NCI-H524 (cell line): ENCODE results near the gene U2AF1.
"Not testable (repeated sequence)": the region's sequence is repeated elsewhere in the genome, so short reads cannot be mapped to it uniquely, and the experiment has no call there.

Experiments
- DNase-seq, 2 experiments: peaks; one replicate each; lab custom pipeline; 2025; lab: John Stamatoyannopoulos, UW

The U2AF1 gene

GRCh38 chr21:43076643-43077042 lies 30.7 kb downstream of the U2AF1 start:
- DNase-seq, result not testable (repeated sequence)

GRCh38 chr21:43076023-43076637 lies 31.2 kb downstream of the U2AF1 start:
- not testable (repeated sequence) for DNase-seq

GRCh38 chr21:43075170-43076022 lies 32.0 kb downstream of the U2AF1 start, which contains the start of gene CBS:
Gene CBS, minus strand, starts transcription at chr21:43075835. Its CDS starts 3,642 bp downstream, at chr21:43072193.
- DNase-seq, result not testable (repeated sequence)

- not testable (repeated sequence) for DNase-seq
Observed at GRCh38 chr21:43074401-43075169, 32.8 kb downstream of the U2AF1 start.

GRCh38 chr21:43072742-43073141 lies 34.6 kb downstream of the U2AF1 start:
- DNase-seq, result not testable (repeated sequence)

- DNase-seq, result not testable (repeated sequence)
Observed at GRCh38 chr21:43069682-43070081, 37.7 kb downstream of the U2AF1 start.

- DNase-seq, result not testable (repeated sequence)
Observed at GRCh38 chr21:43068065-43068464, 39.3 kb downstream of the U2AF1 start.

GRCh38 chr21:43066690-43067089 lies 40.7 kb downstream of the U2AF1 start:
- not testable (repeated sequence) for DNase-seq

GRCh38 chr21:43065991-43066390 lies 41.4 kb downstream of the U2AF1 start:
- not testable (repeated sequence) for DNase-seq

- not testable (repeated sequence) for DNase-seq
Observed at GRCh38 chr21:43064265-43064917, 43.0 kb downstream of the U2AF1 start.

GRCh38 chr21:43062955-43063664 lies 44.3 kb downstream of the U2AF1 start:
- DNase-seq, result not testable (repeated sequence)

GRCh38 chr21:43053112-43053511 lies 54.3 kb downstream of the U2AF1 start:
- not testable (repeated sequence) for DNase-seq

- not testable (repeated sequence) for DNase-seq
Observed at GRCh38 chr21:43045876-43046821, 61.2 kb downstream of the U2AF1 start.

- not testable (repeated sequence) for DNase-seq
Observed at GRCh38 chr21:43045165-43045875, 62.0 kb downstream of the U2AF1 start.

- DNase-seq, result not testable (repeated sequence)
Observed at GRCh38 chr21:43044547-43044946, 62.8 kb downstream of the U2AF1 start.

- DNase-seq, result not testable (repeated sequence)
Observed at GRCh38 chr21:43043291-43043690, 64.1 kb downstream of the U2AF1 start.
